HG03565 (cell line): ENCODE data around the gene MYLK4.

Experiments used
- ATAC-seq: cut with Tn5 transposase; IDR thresholded peaks from one replicate; pipeline ENCODE4 v1.9.1; 2021; ENCODE audit warnings: mild to moderate bottlenecking, moderate library complexity; ENCODE audit not compliant: unreplicated experiment

The MYLK4 gene

DNA sequence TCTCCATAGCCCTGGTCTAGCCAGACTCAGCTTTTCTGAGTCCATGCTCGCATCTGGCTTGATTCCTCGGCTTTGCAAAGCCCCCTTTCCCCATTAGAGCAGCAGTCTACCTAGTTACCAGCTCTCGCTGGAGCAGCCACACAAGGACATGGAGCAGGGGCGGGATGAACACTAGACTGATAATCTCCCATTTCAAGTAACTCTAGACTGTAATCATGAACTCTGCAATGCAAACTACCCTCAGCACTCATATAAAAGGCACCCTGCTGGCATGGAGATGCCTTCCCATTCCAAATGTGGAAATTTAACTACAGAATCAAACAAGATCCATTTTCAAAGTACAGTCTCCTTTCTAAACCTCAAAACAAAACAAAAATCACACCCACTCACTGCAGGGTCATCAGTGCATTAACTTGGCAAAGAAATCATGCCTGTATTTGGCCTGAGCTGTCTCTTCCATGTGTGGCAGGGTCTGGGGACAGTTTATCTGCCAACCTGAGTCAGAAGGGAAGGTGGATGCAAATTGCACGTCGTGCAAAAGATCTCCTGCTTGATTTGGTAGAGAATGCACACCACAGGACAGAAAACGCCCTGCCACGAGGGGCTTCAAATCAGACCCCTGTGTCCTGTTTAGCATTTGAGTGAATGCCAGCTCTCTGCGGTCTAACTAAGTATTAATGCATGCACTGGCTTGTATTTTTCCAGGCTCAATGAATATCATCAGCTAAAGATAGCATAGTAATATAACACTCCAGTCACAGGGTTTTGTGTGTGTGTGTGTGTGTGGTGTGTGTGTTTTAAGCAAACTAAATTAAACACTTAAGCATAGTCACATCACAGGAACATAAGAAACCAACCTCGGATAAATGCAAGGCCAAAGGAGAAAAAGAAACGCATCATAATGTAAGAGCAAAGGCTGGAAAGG lies 85.3 kb downstream of the MYLK4 start:
- ATAC-seq, result no peak

DNA sequence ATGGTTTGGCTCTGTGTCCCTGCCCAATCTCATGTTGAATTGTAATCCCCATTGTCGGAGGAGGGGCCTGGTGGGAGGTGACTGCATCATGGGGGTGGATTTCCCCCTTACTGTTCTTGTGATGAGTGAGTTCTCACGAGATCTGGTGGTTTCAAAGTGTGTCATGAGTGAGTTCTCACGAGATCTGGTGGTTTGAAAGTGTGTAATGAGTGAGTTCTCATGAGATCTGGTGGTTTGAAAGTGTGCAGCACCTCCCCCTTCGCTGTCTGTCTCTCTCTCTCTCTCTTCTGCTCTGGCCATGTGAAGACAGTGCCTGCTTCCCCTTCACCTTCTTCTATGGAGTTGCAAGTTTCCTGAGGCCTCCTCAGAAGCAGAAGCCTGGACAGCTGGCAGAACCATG lies 87.6 kb downstream of the MYLK4 start:
- ATAC-seq, result no peak

DNA sequence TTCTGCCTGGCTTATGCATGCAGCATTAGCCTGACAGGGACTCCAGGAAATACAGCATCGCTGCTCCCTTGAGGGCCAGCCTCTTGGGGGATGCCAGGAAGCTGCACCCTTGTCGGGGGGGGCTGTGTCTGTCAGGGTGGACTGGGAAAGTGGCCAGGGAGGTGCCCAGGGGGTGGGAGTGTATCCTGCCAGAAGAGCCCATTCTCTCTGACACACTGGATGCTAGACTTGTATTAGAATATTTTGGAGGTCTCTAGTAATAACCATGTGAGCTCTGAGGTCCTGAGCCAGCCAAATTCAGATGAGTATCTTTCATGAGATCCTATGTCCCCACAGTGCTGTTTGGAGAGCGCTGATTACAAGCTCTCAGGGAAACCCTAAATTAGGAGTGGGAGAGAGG lies 89.1 kb downstream of the MYLK4 start:
- ATAC-seq, result no peak

DNA sequence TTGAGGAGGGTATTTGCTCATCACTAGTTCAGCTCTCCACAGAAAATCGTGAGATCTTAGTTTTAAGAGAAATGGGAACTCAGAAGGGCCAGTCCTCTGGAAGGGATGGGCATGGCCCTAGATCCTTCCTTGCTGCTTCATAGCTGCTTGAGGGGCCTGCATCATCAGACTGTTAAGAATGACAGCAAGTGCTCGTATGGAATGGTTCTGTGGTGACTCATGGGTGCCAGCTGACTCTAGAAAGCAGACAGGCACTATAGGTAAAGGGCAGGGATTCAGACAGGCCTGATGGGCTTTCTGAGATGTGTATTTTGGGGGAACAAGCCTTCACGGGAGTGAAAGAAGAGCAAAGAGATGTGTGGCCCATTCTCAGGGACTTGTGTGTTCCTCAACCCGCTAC lies 90.8 kb downstream of the MYLK4 start:
- ATAC-seq, result no peak

DNA sequence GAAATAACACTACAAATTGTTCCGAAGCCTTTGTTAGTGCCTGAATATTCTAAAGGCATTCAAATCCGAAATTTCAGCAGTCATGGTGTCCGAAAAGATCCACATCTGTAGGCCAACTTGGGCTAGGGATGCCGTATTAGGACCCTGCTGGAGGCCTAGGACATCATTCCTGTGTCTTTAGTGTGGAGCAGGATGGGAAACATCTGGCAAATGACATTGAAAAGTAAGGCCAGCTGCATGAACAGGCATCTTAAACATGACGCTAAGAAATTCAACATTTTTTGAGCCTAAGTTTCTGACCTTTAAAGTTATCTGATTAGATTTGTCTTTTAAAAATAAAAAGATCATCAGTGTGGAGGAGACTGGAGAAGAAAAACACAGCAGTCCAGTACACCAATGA lies 91.3 kb downstream of the MYLK4 start:
- ATAC-seq, result no peak

DNA sequence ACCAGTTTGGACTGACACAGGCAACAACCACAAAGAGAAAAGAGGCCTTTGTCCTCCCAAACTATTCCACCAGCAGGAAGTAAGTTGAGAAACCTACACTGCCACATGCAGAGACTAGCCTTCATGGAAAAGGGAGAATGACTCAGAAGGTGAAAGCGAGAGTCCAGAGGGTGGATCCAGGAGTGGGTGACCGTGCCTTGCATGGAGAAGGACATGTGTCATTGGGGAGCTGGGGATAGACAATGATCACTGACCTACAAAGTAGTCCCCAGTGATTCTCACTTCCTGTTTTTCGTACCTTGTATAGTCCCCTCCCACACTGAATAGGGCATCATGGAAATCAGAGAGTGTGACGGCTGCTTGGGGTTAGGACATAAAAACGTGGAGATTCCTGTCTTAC lies 91.9 kb downstream of the MYLK4 start:
- peak; percentile 80 for ATAC-seq

DNA sequence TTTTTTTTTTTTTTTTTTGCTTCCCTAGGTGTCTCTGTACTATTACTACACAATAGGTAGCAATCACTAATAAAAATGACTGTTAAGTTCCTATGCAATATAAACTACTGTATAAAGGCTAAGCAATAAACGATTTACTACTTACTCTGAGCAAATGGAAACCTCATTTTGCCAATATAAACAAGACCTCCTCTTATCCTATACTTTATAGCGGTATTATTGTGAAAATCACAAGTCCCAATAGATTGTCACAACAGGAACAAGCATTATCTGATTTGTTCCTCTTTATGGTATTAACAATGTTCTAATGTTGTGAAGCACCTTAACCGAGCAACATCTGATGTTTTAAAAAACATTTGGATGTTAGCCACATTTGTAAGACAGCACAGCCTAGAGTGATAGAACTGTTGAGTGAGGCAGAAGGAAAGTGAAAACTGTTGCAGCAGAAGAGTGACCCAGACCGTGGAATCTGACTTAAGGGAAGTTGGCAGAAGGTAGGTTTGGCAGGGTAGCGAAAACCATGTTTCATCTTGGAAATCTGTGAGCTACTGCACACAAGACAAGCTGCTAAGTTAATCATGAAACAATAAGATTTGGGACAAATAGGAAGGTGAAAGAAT lies 94.2 kb downstream of the MYLK4 start:
- no peak for ATAC-seq

DNA sequence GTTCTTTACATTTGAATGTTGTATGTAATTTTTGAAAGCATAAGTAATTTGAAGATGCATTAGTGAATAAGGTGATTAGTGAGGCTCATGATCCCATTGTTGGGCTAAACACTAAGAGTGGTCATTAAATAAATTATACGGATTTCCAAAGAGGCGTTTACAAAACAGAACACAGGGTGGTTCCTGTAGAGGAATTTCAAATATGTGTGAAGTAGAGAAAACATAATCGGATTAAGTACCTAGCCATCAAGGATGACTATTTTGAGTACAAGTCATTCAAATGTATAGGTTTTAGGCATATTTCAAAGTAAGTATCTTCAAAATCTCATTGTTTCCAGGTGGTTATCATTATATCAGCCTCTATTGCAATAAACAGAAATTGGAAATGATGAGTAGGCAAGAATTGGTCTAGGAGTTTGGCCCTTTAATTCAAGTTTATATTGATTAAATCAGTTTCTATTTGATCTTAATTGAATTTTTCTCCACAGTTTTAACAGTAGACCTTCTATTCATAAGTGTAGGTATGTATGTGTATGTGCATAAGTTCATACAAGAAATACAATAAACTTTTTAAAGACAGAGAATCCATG lies 94.8 kb downstream of the MYLK4 start:
- no peak for ATAC-seq

DNA sequence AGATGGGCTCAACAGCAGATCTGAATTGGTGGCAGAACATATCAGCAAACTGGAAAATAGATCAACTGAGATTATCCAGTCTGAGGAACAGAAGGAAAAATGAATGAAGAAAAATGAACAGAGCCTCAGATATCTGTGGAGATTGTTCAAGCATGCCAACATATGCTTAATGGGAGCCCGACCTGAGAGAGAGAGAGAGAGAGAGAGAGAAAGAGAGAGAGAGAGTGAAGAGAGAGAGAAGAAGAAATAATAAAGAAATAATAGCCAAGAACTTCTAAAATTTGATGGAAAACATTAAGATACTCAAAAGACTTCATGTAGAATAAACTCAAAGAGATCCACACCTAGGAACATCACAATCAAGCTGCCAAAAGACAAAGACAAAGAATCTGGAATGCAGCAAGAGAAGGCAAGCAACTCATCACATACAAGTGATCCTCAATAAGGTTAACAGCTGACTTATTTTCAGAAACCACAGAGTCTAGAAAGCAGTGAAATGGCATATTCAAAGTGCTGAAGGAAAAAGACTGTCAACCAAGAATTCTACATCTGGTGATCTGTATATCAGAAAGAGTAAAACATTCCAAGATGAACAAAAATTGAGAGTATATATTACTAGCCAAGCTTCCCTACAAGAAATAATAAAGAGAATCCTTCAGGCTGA lies 97.2 kb downstream of the MYLK4 start:
- ATAC-seq, result no peak

DNA sequence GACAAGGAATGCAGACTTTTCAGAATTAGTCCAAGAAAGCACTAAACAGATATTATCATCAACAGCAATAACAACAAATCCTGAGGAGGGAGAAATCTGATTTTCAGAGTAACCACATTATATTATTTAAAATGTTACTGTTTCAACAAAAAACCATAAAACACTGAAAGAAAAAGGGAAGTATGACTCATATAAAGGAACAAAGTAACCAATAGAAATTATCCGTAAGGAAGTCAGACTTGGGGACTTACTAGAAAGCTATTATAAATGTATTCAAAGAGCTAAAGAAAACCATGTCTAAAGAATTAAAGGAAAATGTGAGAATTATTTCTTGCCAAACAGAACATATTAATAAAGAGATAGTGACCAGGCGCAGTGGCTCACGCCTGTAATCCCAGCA lies 98.1 kb downstream of the MYLK4 start:
- ATAC-seq, result no peak

DNA sequence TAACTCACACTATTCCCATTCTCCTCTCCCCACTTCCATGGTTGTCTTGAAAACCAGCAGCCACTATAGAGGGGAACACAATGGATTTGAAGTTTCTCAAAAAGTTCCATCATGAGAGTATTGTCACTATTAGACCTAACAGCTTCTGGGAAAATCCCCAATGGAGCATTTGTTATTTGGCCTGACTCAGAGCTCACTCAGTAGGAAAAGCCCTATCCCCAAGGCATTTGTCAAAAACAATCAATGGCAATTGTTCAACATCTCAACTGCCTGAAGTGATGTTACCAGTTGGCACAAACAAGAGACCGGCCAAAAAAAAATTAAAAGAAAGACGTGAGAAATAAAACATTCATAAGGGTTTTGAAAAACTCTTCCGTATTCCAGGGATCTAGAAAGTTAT lies 98.8 kb downstream of the MYLK4 start:
- ATAC-seq, result no peak

DNA sequence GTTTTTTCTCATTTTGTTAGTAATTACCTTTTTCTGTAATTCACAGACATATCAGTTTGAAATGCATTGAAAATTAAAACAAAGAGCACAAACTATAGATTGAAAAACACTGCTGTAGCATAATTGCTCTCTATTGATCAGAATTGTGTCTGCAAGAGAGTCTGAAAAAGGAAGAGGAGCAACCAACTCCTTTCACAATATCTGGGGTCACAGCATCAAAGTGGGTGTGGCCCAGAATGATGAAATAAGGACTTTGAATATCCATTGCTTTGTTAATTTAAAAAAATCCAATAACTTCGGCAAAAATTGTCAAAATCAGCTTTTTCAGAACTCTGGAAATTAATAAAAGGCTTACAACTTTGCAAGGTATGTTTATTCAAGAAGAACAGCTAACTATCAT lies 99.2 kb downstream of the MYLK4 start:
- no peak for ATAC-seq

DNA sequence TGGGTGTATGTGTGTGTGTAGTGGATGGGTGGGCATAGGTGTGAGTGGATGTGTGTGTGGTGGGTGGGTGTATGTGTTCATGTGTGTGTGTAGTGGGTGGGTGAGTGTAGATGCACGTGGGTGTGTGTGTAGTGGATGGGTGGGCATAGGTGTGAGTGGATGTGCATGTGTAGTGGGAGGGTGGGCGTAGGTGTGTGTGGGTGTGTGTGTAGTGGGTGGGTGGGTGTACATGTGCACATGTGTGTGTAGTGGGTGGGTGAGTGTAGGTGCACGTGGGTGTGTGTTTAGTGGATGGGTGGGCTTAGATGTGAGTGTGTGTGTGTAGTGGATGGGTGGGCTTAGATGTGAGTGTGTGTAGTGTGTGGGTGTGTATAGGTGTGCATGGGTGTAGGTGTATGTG lies 104.4 kb downstream of the MYLK4 start:
- no peak for ATAC-seq

DNA sequence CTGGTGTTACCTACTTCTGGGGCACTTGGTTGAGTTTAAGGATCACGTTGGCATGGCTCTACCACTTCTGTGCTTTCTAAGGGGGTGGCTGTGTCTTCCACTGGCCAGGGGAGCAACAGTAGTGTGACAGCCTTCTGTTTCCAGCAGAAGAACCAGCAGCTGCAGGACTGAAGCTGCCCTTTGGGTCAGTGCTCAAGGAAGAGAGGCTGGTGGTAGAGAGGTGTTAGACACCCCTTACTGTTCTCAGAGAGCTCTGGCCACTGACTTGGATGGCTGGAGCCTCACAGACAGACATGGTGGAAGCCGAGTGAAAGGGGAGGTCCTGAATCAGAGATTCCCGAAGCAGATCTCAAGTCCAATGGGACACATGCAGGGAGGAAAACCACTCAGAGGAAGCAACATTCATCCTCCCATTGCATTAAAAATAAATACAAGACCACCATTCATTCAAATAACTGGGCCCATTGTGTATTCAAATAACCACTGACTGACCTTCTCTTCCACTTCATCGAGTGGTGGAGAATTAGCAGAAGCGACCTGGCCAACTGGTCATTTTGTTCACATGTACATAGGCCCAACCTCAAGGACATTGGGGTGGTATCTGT lies 106.7 kb downstream of the MYLK4 start:
- no peak for ATAC-seq

DNA sequence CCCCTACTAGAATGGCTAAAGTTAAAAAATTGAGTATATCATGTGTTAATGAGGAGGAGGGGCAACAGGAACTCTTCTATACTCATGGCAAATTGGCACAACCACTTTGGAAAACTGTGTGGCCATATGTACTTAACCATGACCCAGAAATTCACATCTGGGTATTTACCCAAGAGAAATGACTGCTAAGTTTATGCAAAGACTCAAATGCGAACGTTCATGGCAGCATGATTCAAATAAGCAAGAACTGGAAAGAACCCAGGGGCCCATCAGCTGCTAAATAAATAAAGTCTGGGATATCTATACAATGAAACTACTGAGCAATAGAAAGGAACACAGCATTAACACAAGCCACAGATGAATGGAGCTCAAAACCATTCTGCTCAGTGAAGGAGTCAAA lies 107.6 kb downstream of the MYLK4 start:
- ATAC-seq, result no peak

DNA sequence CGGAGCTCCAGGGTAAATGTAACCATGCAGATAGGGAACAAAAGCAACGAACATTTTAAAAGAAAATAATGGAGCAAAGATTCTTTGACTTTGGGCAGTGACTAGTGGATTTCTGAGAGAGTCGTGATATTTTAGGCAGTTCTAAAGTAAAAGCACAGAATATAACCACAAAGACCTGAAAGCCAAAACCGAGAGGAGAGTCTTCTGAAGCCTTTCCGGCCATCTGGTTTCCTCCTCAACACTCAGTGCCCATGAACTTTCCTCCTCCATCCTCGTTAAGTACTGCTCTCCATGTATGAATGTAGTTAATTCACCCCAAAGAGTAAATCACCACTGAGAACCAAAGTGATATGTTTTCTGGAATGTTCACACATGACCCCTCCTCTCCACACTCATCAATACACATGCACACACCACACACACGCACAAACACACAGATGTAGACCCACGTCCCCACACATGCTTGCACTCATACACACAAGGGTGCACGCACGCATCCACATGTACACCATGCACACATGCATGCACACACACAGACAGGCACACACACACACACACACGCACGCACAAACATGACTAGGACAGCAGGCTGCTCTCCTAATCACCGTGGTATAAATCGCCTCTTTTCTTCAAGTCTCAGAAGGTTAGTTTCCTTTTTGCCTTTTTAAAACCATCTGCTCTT lies 109.5 kb downstream of the MYLK4 start:
- no peak for ATAC-seq

DNA sequence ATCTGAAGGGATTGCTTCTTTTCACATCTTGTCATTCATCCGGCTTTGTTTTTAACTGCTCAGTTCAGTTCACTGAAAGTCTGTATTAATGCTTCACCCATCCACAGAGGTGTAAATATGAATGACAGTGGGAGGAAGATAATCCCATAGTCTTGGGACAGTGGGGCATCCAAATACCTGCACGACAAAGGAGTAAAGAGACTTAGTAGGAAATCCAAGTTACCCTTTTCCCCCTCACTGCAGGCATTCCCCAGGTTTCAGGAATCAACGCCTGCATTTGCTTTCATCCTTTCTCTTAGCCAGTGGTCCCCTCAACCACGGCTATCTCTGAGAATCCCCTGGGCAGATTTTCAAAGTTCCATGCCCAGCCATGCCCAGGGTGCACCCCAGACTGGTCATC lies 110.2 kb downstream of the MYLK4 start:
- no peak for ATAC-seq

DNA sequence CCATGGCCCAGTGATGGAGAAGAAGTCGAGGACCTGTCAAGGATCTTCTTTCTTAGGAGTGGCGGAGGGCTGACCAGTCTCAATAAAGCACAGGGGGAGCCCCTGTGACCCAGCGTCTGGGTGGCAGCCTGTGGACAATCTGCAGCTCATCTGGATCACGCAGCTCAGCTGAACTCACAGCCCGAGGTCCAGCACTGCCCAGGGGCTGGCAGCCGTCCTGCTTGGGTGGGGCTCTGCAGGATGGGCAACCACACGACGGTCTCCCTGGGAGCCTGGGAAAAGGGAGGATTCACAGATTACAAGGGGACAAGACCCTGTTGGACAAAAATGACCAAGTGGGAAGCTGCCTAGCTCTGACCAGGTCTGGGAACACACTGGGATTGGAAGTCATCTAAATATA lies 110.8 kb downstream of the MYLK4 start:
- ATAC-seq, result no peak

DNA sequence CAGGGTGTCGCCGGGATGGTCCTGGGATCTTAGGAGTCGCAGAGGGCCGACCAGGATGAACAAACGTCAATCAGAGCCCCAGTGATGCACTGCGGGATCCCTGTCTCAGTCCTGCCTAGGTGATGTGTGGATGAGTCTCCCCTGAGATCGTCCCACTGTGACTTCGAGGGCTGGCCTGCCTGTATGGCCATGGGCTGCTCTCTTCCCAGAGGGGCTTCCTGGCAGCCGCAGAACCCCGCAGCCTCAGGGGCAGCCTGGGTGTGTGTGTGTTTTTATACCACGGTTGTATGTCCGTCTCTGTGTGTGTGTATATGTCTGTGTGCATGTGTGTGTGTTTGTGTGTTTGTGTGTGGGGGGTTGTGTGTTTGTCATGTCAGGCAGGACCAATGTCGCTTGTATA lies 111.6 kb downstream of the MYLK4 start:
- ATAC-seq, result no peak

DNA sequence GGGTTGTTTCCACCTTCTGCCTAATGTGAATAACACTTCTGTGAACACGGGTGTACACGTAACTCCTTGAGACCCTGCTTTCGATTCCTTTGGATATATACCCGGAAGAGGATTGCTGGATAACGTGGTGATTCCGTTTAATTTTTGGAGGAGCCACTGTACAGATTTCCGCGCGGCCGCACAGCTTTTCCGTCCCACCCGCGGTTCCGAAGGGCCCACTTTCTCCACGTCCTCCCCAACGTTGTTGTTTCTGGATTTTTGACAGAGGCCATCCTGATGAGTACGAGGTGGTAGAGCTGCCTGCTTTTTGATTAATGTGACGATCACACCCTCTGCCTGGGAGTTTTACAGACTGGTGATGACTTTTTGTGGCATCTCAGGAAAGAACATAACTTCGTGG lies 114.0 kb downstream of the MYLK4 start:
- ATAC-seq, result no peak

DNA sequence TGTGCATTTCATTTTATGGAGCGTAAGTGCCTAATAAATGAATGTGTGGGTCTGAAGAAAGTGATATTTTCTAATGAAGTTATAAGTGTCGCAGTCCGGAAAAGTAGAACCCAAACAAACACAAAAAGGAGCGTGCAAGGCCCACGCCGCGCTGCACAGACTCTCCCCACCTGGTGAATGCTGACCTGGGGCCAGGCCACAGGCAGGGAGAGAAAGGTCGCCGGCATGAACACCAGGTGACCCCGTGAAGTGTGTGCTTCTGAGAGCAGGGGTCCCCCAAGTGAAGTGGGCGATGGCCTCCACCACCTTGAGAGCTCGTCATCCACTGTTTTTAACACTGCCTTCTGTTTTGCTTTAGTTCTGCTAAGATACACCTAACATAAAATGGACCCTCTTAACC lies 114.8 kb downstream of the MYLK4 start:
- no peak for ATAC-seq
